IPS DF 4.7 (cell line): ENCODE measurements around the gene HMGN1.

ENCODE experiments used
- DNase-seq: peaks from one replicate; pipeline ENCODE4 v3.0.0-alpha.2; 2013; ENCODE audit warnings: low spot score; ENCODE audit errors: extremely low read depth

Gene HMGN1

DNA sequence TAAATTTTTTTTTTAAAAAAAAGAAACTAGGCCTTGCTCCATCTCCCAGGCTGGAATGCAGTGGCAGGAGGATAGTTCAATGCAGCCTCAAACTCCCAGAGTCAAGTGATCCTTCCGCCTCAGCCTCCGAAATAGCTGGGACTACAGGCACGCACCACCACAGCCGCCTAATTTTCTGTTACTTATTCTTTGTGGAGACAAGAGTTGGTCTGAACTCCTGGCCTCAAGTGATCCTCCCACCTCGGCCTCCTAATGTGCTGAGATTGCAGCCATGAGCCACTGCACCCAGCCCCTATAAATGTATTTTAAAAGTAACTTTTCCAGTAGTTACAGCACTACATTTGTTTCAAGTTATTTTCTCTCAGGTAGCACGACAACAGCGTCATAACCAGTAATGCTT lies 37.7 kb downstream of the HMGN1 start:
- DNase-seq, result no peak

DNA sequence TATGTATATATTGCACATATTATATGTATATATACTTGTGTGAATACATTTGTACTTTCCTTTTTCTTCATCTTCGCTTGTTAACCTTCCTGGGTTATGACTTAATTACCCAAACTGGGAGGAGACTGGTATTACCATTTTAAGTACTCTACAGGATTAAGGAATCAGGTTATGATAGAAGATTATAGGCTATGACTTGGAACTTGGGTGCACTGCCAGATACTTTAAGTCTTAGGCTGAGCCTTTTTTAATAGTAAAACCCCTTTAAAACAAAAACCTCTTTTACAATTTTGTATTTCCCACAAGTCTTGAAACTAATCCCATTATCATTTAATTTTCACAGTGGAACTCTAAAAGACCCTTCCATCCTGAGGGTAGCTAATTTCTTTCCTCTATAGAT lies 41.4 kb downstream of the HMGN1 start:
- no peak for DNase-seq

DNA sequence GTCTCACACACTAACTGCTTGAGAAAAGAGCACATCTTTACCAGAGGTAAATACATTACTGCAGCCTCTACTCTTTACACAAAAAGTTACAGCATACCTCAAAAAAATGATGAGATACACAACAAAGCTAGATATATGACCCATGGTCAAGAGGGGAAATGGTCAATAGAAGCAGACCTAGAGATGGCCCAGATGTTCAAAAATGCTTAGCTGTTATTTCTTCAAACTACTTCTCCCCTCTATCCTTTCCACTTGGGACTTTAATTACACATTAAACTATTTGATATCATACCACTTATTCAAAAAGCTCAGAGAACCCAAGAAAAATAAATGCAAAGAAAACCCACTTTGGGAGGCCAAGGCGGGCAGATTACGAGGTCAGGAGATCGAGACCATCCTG lies 48.3 kb downstream of the HMGN1 start:
- no peak for DNase-seq

DNA sequence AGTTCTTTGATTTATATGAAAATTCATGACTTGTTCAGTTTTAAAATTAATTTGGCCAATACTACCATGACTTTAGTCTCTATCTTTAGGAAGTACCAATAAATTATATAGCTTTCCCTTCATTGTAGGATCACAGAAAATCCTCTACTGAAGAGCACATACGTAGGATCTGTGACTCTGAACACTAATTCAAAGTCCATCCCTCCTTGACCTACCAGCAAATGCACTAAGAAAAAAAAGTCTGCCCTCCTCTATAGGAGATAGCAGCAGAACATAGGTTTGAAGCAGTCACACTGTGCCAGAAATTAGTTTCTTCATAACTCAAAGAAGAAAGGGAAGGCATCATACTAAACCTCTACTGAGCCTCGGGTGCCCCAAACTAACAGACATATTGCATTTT lies 52.0 kb downstream of the HMGN1 start:
- no peak for DNase-seq
